SW 1271 (cell line): ENCODE data around the gene DRD5.
"Not testable (repeated sequence)": the region's sequence is repeated elsewhere in the genome, so short reads cannot be mapped to it uniquely, and the experiment has no call there.

Experiments
- DNase-seq, 2 experiments: peaks; one replicate each; lab custom pipeline; 2025; lab: John Stamatoyannopoulos, UW

DRD5 gene

DNA sequence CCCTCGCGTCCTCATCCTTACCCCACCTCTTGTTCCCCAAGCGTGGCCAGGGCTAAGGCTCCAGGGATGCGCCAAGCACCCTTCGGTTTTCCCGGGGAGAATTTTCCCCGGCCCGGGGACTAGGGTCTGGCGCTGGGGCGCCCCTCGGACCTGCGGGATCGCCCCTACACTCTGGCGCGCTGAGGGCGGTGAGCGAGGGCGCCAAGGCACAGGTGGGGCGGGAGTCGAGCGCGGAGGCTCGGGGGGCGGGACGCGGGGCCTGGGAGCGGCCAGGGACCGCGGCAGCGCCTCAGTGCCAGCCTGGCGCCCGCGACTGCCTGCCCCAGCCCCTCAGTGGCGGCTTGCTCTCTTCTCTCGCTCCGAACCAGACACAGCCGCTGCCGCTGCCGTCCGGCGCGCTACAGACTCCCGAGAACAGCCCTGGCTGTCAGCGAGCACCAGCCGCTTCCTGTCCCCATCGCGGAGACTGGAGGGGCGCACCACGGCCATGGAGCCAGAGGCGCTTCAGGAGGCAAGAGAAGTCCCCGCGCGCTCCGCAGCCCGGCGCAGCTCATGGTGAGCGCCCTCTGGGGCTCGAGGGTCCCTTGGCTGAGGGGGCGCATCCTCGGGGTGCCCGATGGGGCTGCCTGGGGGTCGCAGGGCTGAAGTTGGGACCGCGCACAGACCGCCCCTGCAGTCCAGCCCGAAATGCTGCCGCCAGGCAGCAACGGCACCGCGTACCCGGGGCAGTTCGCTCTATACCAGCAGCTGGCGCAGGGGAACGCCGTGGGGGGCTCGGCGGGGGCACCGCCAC is at the start of gene DRD5:
Gene DRD5 (plus strand): TSS at position 292 of the 793 bp plus-strand sequence. CDS start 396 bp downstream, at position 688.
- DNase-seq: no peak

- DNase-seq: not testable (repeated sequence)
Measured at GRCh38 chr4:9732256-9732655, 49.2 kb upstream of the DRD5 start.

DNA sequence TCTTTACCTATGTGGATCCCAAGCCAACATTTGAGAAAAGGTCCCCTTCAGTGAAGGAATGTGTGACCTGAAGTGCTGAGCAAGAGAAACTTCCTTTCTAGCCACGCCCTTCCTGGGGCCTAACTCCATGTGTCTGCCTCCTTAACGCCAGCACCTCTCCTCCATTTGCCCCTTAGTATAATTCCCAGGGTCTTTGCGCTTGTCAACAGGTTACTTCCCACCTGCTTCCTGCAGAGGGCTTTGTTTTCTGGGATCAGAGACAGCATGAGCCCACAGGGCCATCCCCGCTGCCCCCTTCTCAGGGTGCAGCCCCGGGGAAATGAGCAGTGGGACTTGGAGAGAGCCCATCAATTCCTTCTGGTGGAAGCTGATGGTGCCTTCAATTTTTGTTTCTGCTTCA is 45.9 kb upstream of the DRD5 start:
- DNase-seq: no peak

GRCh38 chr4:9737280-9737679 is 44.2 kb upstream of the DRD5 start:
- DNase-seq: not testable (repeated sequence)

- DNase-seq: not testable (repeated sequence)
Measured at GRCh38 chr4:9743789-9744188, 37.6 kb upstream of the DRD5 start.

- no peak for DNase-seq
Measured at GRCh38 chr4:9745782-9746181, 35.7 kb upstream of the DRD5 start.

GRCh38 chr4:9758641-9759317 is 22.7 kb upstream of the DRD5 start:
- DNase-seq: no peak

- DNase-seq: peak; percentile 42 to 49
Measured at GRCh38 chr4:9762823-9763475, 18.5 kb upstream of the DRD5 start.

- DNase-seq: no peak
Measured at GRCh38 chr4:9764155-9764696, 17.2 kb upstream of the DRD5 start.

DNA sequence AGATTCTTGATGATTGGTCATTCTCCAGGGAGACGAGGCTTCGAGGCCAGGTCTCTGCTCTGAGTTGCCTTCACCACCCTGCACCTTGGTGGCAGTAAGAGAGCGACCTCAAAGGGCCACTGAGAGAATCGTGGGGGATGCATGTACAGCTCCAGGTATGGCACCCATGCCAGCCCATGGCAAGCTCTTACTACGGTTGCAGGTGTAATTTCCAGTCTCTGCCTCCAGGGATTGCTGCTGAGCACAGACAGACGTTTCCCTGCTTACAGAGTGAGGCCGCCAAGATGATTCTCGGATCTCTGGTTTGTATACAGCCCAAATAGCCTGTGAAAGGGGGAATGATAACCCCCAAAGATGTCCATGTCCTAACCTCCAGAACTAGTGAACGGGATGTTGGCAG is 16.3 kb upstream of the DRD5 start:
- no peak for DNase-seq

GRCh38 chr4:9769321-9769720 is 12.1 kb upstream of the DRD5 start:
- no peak for DNase-seq

GRCh38 chr4:9771034-9771433 is 10.4 kb upstream of the DRD5 start:
- no peak for DNase-seq

DNA sequence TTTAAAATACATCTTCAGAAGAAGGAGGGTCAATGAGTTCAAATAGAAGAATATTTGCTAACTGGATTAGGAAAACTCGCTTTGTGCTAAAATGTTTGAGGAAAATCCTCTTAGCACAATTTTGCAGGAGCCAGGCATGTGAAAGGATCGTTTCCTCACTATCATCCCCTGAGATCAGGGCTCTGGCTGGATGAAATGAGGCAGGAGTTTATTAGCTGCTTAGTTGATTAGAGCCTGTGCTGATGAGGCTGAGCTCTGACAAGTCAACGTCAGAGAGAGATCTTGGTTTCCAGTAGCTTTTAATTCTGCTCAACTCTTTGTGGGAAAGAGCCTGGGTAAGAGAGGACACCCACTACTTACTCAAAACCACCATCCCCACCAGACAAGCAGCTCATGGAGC is 8.0 kb upstream of the DRD5 start:
- no peak for DNase-seq

DNA sequence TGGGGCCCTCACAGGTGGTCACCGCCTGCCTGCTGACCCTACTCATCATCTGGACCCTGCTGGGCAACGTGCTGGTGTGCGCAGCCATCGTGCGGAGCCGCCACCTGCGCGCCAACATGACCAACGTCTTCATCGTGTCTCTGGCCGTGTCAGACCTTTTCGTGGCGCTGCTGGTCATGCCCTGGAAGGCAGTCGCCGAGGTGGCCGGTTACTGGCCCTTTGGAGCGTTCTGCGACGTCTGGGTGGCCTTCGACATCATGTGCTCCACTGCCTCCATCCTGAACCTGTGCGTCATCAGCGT is 652 bp downstream of the DRD5 start:
- DNase-seq: no peak

DNA sequence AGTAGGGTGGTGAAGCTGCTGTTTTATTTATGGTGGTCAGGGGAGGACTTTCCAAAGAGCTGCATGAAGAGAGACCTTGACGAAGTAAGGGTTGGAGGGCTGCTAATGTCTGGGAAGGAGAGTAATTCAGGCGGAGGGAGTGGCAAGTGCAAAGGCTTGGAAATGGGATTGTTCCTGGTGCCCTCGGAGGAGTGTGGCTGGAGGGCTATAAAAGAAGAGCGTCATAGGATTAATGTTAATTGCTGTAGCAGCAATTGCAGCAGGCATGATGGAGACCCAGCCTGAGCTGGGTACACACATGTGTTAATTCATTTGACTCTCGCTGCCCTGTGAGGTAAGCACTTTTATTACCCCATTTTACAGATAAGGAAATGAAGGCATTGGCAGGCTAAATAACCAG is 4.5 kb downstream of the DRD5 start:
- not testable (repeated sequence) for DNase-seq

DNA sequence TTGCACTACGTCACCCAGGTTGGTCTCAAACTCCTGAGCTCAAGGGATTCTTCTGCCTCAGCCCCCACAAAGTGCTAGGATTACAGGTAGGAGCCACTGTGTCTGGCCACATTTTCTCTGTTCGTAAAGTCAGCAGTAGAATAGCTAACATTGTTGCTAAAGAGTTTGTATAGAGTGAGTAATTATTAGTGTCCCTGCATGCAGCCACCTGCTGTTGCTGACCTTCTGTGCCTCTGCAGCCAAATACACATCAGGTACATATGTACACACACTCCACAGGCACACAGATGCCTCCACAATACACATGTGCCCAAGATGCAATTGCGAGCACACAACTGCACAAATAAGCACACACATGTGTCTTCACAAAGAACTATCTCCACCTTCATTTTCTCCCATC is 10.9 kb downstream of the DRD5 start:
- DNase-seq: no peak

DNA sequence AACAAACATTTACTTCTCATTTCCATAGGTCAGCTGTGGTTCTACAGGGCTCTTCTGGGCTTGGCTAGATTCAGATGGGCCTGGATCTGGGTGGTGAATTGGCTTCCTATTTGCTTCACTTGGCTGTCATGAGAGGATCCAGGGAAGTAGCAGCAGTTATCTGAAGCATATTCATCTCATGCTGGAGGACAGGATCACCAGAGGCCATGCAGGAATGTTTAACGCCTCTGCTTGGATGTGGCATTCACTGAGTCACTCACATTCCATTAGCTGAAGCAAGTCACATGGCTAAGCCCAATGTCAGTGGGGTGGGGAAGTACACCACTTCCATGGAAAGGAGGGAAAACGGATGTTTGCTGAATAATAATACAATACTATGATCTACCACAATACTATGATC is 15.2 kb downstream of the DRD5 start:
- not testable (repeated sequence) for DNase-seq

- DNase-seq: no peak
Measured at GRCh38 chr4:9800848-9801247, 19.4 kb downstream of the DRD5 start.

- no peak for DNase-seq
Measured at GRCh38 chr4:9804918-9805317, 23.5 kb downstream of the DRD5 start.

GRCh38 chr4:9808077-9808476 is 26.6 kb downstream of the DRD5 start:
- no peak for DNase-seq

- no peak for DNase-seq
Measured at GRCh38 chr4:9811806-9812205, 30.4 kb downstream of the DRD5 start.

GRCh38 chr4:9812501-9813340 is 31.3 kb downstream of the DRD5 start:
- DNase-seq: no peak
